Measurements from ENCODE around the gene RIGI. TPM values are rescaled to one million over a fixed set of nuclear protein-coding genes. Genes with fewer than 3 reads are reported as not detected.
"Not testable (repeated sequence)": the region's sequence is repeated elsewhere in the genome, so short reads cannot be mapped to it uniquely, and the experiment has no call there.

The RIGI gene
- total RNA-seq, 1 donor from 2014 or later: 12.3 TPM

- Mint-ChIP-seq H3K27ac (peak overlapping the region; percentile 98), H3K4me3 (peak overlapping the region; percentile 95), H3K9me3 (no peaks in the 10 kb centered on the region), H3K36me3 (ENCODE audit: low read depth) (peaks cover 39% of the 10 kb centered on the region), H3K27me3 (no peaks in the 10 kb centered on the region), H3K4me1 (peaks cover 37% of the 10 kb centered on the region)
- intact Hi-C loops (cut with micrococcal nuclease): loop anchor here (1.0 to 10.0 kb wide), 8 partner anchors 22 to 923 kb away; partner anchors contain the start of genes ACO1, APTX, B4GALT1 and DNAJA1
- ATAC-seq (ENCODE audit: low read depth): peak; percentile 6
- ChIA-PET POLR2A (interaction anchor here (0.6 to 4.4 kb wide), 12 partner anchors 12 to 739 kb away, joined by 3 to 40 read pairs (median 6); partner anchors contain the start of genes ACO1, DNAJA1, NDUFB6 and NFX1), CTCF (interaction anchor here (0.6 to 3.3 kb wide), 7 partner anchors 21 to 175 kb away, joined by 3 to 20 read pairs (median 9); partner anchors contain the start of gene NDUFB6)
- TF ChIP-seq CTCF (IDR thresholded peaks at IDR 0.05): no peak
- DNase-seq: peak; percentile 32
Measured at GRCh38 chr9:32551276-32552051, 25.5 kb upstream of the RIGI start.

- Mint-ChIP-seq H3K27ac (peak overlapping the region; percentile 98), H3K4me1 (peaks cover 34% of the 10 kb centered on the region), H3K9me3 (no peaks in the 10 kb centered on the region), H3K4me3 (peak overlapping the region; percentile 95), H3K27me3 (no peaks in the 10 kb centered on the region), H3K36me3 (ENCODE audit: low read depth) (peaks cover 35% of the 10 kb centered on the region)
- intact Hi-C loops (cut with micrococcal nuclease): loop anchor here (1.0 to 10.0 kb wide), 9 partner anchors 23 to 924 kb away; partner anchors contain the start of genes ACO1, APTX, B4GALT1 and DNAJA1
- TF ChIP-seq CTCF (IDR thresholded peaks at IDR 0.05): no peak
- ChIA-PET POLR2A (interaction anchor here (0.8 to 4.4 kb wide), 8 partner anchors 12 to 526 kb away, joined by 3 to 40 read pairs (median 12); partner anchors contain the start of genes ACO1, DNAJA1, NDUFB6 and RIGI), CTCF (interaction anchor here (0.6 to 3.3 kb wide), 6 partner anchors 22 to 174 kb away, joined by 3 to 20 read pairs (median 6); partner anchors contain the start of gene NDUFB6)
- ATAC-seq (ENCODE audit: low read depth) (peak; percentile 80), DNase-seq (peak; percentile 91)
Measured at GRCh38 chr9:32550562-32551275, 24.7 kb upstream of the RIGI start.

GRCh38 chr9:32550150-32550561, 24.2 kb upstream of the RIGI start:
- H3K27ac Mint-ChIP-seq: peak overlapping the region; percentile 75
- ChIA-PET POLR2A (interaction anchor here (0.8 to 4.4 kb wide), 8 partner anchors 11 to 475 kb away, joined by 3 to 40 read pairs (median 12); partner anchors contain the start of genes ACO1, DNAJA1, NDUFB6 and RIGI), CTCF (interaction anchor here (2.4 to 3.3 kb wide), 3 partner anchors 22 to 171 kb away, joined by 9 to 20 read pairs (median 18); partner anchors contain the start of gene NDUFB6)
- TF ChIP-seq CTCF (IDR thresholded peaks at IDR 0.05): no peak
- peaks cover 34% of the 10 kb centered on the region for H3K4me1 Mint-ChIP-seq
- peak overlapping the region; percentile 95 for H3K4me3 Mint-ChIP-seq
- ATAC-seq (ENCODE audit: low read depth) (no peak), DNase-seq (no peak)
- peaks cover 33% of the 10 kb centered on the region for H3K36me3 Mint-ChIP-seq (ENCODE audit: low read depth)
- H3K27me3 Mint-ChIP-seq: no peaks in the 10 kb centered on the region
- no peaks in the 10 kb centered on the region for H3K9me3 Mint-ChIP-seq
- intact Hi-C loops (cut with micrococcal nuclease): loop anchor here (1.0 to 10.0 kb wide), 5 partner anchors 24 to 925 kb away; partner anchors contain the start of genes B4GALT1, NFX1, NOL6 and RIGI

GRCh38 chr9:32548213-32548612, 22.2 kb upstream of the RIGI start:
- intact Hi-C loops (cut with micrococcal nuclease); ATAC-seq (ENCODE audit: low read depth); CTCF ChIA-PET; H3K27me3 Mint-ChIP-seq; H3K4me3 Mint-ChIP-seq; POLR2A ChIA-PET; DNase-seq; H3K9me3 Mint-ChIP-seq; H3K27ac Mint-ChIP-seq: not testable (repeated sequence)
- peaks cover 32% of the 10 kb centered on the region for H3K4me1 Mint-ChIP-seq
- peaks cover 42% of the 10 kb centered on the region for H3K36me3 Mint-ChIP-seq (ENCODE audit: low read depth)

- ATAC-seq (ENCODE audit: low read depth): no peak
- ChIA-PET POLR2A (no interaction called here), CTCF (no interaction called here)
- no peak for TF ChIP-seq CTCF (IDR thresholded peaks at IDR 0.05)
- DNase-seq: no peak
- intact Hi-C loops (cut with micrococcal nuclease): no loop called here
- Mint-ChIP-seq H3K36me3 (ENCODE audit: low read depth) (peaks cover 46% of the 10 kb centered on the region), H3K27me3 (no peaks in the 10 kb centered on the region), H3K9me3 (no peaks in the 10 kb centered on the region), H3K4me1 (peaks cover 24% of the 10 kb centered on the region), H3K27ac (no peak overlapping the region), H3K4me3 (no peak overlapping the region)
Measured at GRCh38 chr9:32545884-32546283, 19.9 kb upstream of the RIGI start.
